Caki2 (cell line): ENCODE results near the gene PANK1. TPM values are rescaled to one million over a fixed set of nuclear protein-coding genes. Genes with fewer than 3 reads are reported as not detected.

Source experiments
- total RNA-seq: library from RNA; depleted of rRNA; stranded (reverse); fragments of >200 nt; shearing (Covaris generic); gene quantifications from 2 replicates; pipeline ENCODE4 v1.2.3, GENCODE V29; 2014; ENCODE audit warnings: low replicate concordance; rRNA removed

PANK1 gene
- total RNA-seq, 1 experiment from 2014 or later: 4.5 TPM

Other genes starting within 250 kb of the PANK1 start
- 7.2 and 16.0 TPM in 2 replicates for gene IFIT5, start 230.7 kb downstream of the PANK1 start, total RNA-seq
- gene SLC16A12, start 109.6 kb downstream of the PANK1 start, total RNA-seq: 0.51 and 2.6 TPM in 2 replicates
- gene KIF20B, start 56.3 kb upstream of the PANK1 start, total RNA-seq: 9.3 and 11.8 TPM in 2 replicates